ENCODE data around the gene LYSMD4. TPM values are rescaled to one million over a fixed set of nuclear protein-coding genes. Genes with fewer than 3 reads are reported as not detected.
"Not testable (repeated sequence)": the region's sequence is repeated elsewhere in the genome, so short reads cannot be mapped to it uniquely, and the experiment has no call there.

The LYSMD4 gene
- polyA plus RNA-seq (2011; rRNA removed) (3.2 and 3.3 TPM in 2 replicates), polyA minus RNA-seq (2011; rRNA and poly(A)+ RNA removed) (4.5 and 5.2 TPM in 2 replicates)

GRCh38 chr15:99733268-99734039, at the start of gene LYSMD4:
Gene LYSMD4, minus strand, starts transcription at chr15:99733437. Its CDS starts 1,438 bp downstream, at chr15:99731999.
- Histone ChIP-seq H3K4me3 (ENCODE audit: low read depth, low read length) (peak within 1 kb of the TSS; percentile 75), H3K27ac (ENCODE audit: low read depth, low read length) (peak within 1 kb of the TSS; percentile 57), H3K27me3 (ENCODE audit: control insufficient read depth, insufficient read depth, low read length) (peaks cover 3% of the 10 kb centered on the region), H3K9me3 (ENCODE audit: control insufficient read depth, insufficient read depth, low read length) (peaks cover 5% of the 10 kb centered on the region; the same call in 1 of the 2 replicates)
- ChIA-PET CTCF (interaction anchor here (0.5 to 6.2 kb wide), 7 partner anchors 20 to 927 kb away, joined by 3 to 65 read pairs (median 4); no protein-coding TSS in a partner anchor), POLR2A (interaction anchor here (0.6 to 1.2 kb wide), 6 partner anchors 13 to 482 kb away, joined by 3 to 4 read pairs (median 3); partner anchors contain the start of gene LRRC28)
- DNase-seq (ENCODE audit: low read depth, low spot score), result peak; percentile 66
- TF ChIP-seq CTCF (IDR thresholded peaks at IDR 0.05; ENCODE audit: low read depth, low read length), result no peak

GRCh38 chr15:99782029-99782428, 48.8 kb upstream of the LYSMD4 start:
- H3K4me3 ChIP-seq (ENCODE audit: low read depth, low read length); DNase-seq (ENCODE audit: low read depth, low spot score); H3K27ac ChIP-seq (ENCODE audit: low read depth, low read length); H3K27me3 ChIP-seq (ENCODE audit: control insufficient read depth, insufficient read depth, low read length); H3K9me3 ChIP-seq (ENCODE audit: control insufficient read depth, insufficient read depth, low read length); CTCF ChIA-PET; POLR2A ChIA-PET: not testable (repeated sequence)

GRCh38 chr15:99777144-99777543, 43.9 kb upstream of the LYSMD4 start:
- TF ChIP-seq CTCF (IDR thresholded peaks at IDR 0.05; ENCODE audit: low read depth, low read length), result no peak
- Histone ChIP-seq H3K4me3 (ENCODE audit: low read depth, low read length) (no peak overlapping the region), H3K27me3 (ENCODE audit: control insufficient read depth, insufficient read depth, low read length) (no peaks in the 10 kb centered on the region), H3K9me3 (ENCODE audit: control insufficient read depth, insufficient read depth, low read length) (no peaks in the 10 kb centered on the region), H3K27ac (ENCODE audit: low read depth, low read length) (no peak overlapping the region)
- no peak for DNase-seq (ENCODE audit: low read depth, low spot score)
- CTCF ChIA-PET, result no interaction called here
- POLR2A ChIA-PET, result no interaction called here

GRCh38 chr15:99764522-99764921, 31.3 kb upstream of the LYSMD4 start:
- ChIA-PET CTCF (interaction anchor here (1.4 kb wide), 1 partner anchor 492 kb away, joined by 3 read pairs; no protein-coding TSS in a partner anchor), POLR2A (no interaction called here)
- Histone ChIP-seq H3K4me3 (ENCODE audit: low read depth, low read length) (no peak overlapping the region), H3K27ac (ENCODE audit: low read depth, low read length) (no peak overlapping the region), H3K27me3 (ENCODE audit: control insufficient read depth, insufficient read depth, low read length) (no peaks in the 10 kb centered on the region), H3K9me3 (ENCODE audit: control insufficient read depth, insufficient read depth, low read length) (no peaks in the 10 kb centered on the region)
- TF ChIP-seq CTCF (IDR thresholded peaks at IDR 0.05; ENCODE audit: low read depth, low read length), result no peak
- no peak for DNase-seq (ENCODE audit: low read depth, low spot score)

- H3K4me3 ChIP-seq (ENCODE audit: low read depth, low read length), result no peak overlapping the region
- H3K27me3 ChIP-seq (ENCODE audit: control insufficient read depth, insufficient read depth, low read length), result no peaks in the 10 kb centered on the region
- ChIA-PET POLR2A (no interaction called here), CTCF (interaction anchor here (1.4 kb wide), 1 partner anchor 491 kb away, joined by 3 read pairs; no protein-coding TSS in a partner anchor)
- H3K9me3 ChIP-seq (ENCODE audit: control insufficient read depth, insufficient read depth, low read length), result no peaks in the 10 kb centered on the region
- no peak for TF ChIP-seq CTCF (IDR thresholded peaks at IDR 0.05; ENCODE audit: low read depth, low read length)
- no peak for DNase-seq (ENCODE audit: low read depth, low spot score)
- no peak overlapping the region for H3K27ac ChIP-seq (ENCODE audit: low read depth, low read length)
Observed at GRCh38 chr15:99763827-99764226, 30.6 kb upstream of the LYSMD4 start.

All from AG04450 (cell line).